COLO829 (cell line): ENCODE measurements around the gene WHAMM.

Experiments used
- DNase-seq: peaks from one replicate; pipeline ENCODE4 v3.0.0; 2012; ENCODE audit warnings: low spot score

WHAMM gene

GRCh38 chr15:82870727-82871320, 61.4 kb downstream of the WHAMM start:
- no peak for DNase-seq

GRCh38 chr15:82871358-82871757, 61.9 kb downstream of the WHAMM start:
- DNase-seq = no peak

- no peak for DNase-seq
Measured at GRCh38 chr15:82871832-82872484, 62.5 kb downstream of the WHAMM start.

GRCh38 chr15:82873000-82873680, 63.7 kb downstream of the WHAMM start:
- no peak for DNase-seq

GRCh38 chr15:82874267-82874666, 64.8 kb downstream of the WHAMM start:
- no peak for DNase-seq

GRCh38 chr15:82874961-82875360, 65.5 kb downstream of the WHAMM start:
- no peak for DNase-seq

GRCh38 chr15:82875411-82876003, 66.1 kb downstream of the WHAMM start:
- no peak for DNase-seq

GRCh38 chr15:82877825-82878224, 68.4 kb downstream of the WHAMM start:
- no peak for DNase-seq

GRCh38 chr15:82878325-82878724, 68.9 kb downstream of the WHAMM start:
- DNase-seq = no peak

GRCh38 chr15:82880704-82881103, 71.3 kb downstream of the WHAMM start:
- no peak for DNase-seq

- DNase-seq = no peak
Measured at GRCh38 chr15:82881747-82882146, 72.3 kb downstream of the WHAMM start.

GRCh38 chr15:82882273-82882928, 73.0 kb downstream of the WHAMM start:
- DNase-seq = no peak
